IMR-90 (cell line): ENCODE results near the gene FNTB. TPM values are rescaled to one million over a fixed set of nuclear protein-coding genes. Genes with fewer than 3 reads are reported as not detected.

Experiments used
- ATAC-seq: fragments of 200-7000 bp; cut with Tn5 transposase; 2 replicates; pipeline ENCODE4 v1.9.1; 2020; ENCODE audit warnings: low read depth, mild to moderate bottlenecking, moderate library complexity
- BruUV-seq: library from RNA; stranded (reverse); fragments of 400-500 nt; replicated peaks from 2 replicates; lab custom pipeline; 2021; lab: Mats Ljungman, UMichigan
- CTCF ChIA-PET: fragments of 300-600 bp; formaldehyde crosslinking; extraction: SDS; loops from one replicate; lab custom pipeline; 2021; ENCODE audit warnings: antibody characterized with exemption; lab: Yijun Ruan, JAX
- POLR2A ChIA-PET: fragments of 300-600 bp; sonication (Branson Sonifier 250); formaldehyde crosslinking; loops from one replicate; lab custom pipeline; 2022; ENCODE audit warnings: antibody characterized with exemption; ENCODE audit not compliant: unreplicated experiment; lab: Charles Lee
- DNase-seq: peaks from one replicate; pipeline ENCODE4 v3.0.0; 2013
- H2AFZ ChIP-seq: replicated peaks from 2 replicates; pipeline ENCODE3; 2013; ENCODE audit warnings: low read length, mild to moderate bottlenecking; ENCODE audit not compliant: poor library complexity
- H2AK5ac ChIP-seq: 2 replicates; pipeline ENCODE4 v1.6.1; 2013; ENCODE audit warnings: low read depth, low read length, inconsistent platforms
- H2AK9ac ChIP-seq: replicated peaks from 2 replicates; pipeline ENCODE3; 2013; ENCODE audit warnings: mild to moderate bottlenecking, low read depth, low read length, moderate library complexity; ENCODE audit not compliant: poor library complexity
- H2BK120ac ChIP-seq: 2 replicates; pipeline ENCODE4 v1.6.1; 2013; ENCODE audit warnings: low read depth, low read length, inconsistent platforms
- H2BK15ac ChIP-seq: 3 replicates; pipeline ENCODE4 v1.6.1; 2013; ENCODE audit warnings: low read depth, low read length, inconsistent platforms
- H2BK20ac ChIP-seq: 2 replicates; pipeline ENCODE4 v1.6.1; 2013; ENCODE audit warnings: low read depth, mild to moderate bottlenecking, inconsistent platforms, low read length, moderate library complexity
- H2BK5ac ChIP-seq: 2 replicates; pipeline ENCODE4 v1.6.1; 2013; ENCODE audit warnings: mild to moderate bottlenecking, low read depth, low read length, inconsistent platforms; ENCODE audit not compliant: poor library complexity, severe bottlenecking
- H3K14ac ChIP-seq: replicated peaks from 2 replicates; pipeline ENCODE4 v1.6.1; 2013; ENCODE audit warnings: low read depth, low read length, inconsistent platforms
- H3K18ac ChIP-seq: 2 replicates; pipeline ENCODE4 v1.6.1; 2013; ENCODE audit warnings: low read depth, low read length, control low read depth
- H3K23ac ChIP-seq: 2 replicates; pipeline ENCODE4 v1.6.1; 2013; ENCODE audit warnings: low read depth, low read length, inconsistent platforms
- H3K27ac ChIP-seq: 2 replicates; pipeline ENCODE4 v1.5.1; 2013; ENCODE audit warnings: mild to moderate bottlenecking, control low read depth, low read length; ENCODE audit not compliant: insufficient read depth
- H3K27me3 ChIP-seq: 2 replicates; pipeline ENCODE4 v1.6.1; 2013; ENCODE audit warnings: low read length; ENCODE audit not compliant: control insufficient read depth, insufficient read depth
- H3K36me3 ChIP-seq: 2 replicates; pipeline ENCODE4 v1.6.1; 2013; ENCODE audit warnings: low read length, mixed read lengths; ENCODE audit not compliant: control insufficient read depth, insufficient read depth
- H3K4ac ChIP-seq: 2 replicates; pipeline ENCODE4 v1.6.1; 2013; ENCODE audit warnings: low read depth, low read length, inconsistent platforms
- H3K4me1 ChIP-seq: 2 replicates; pipeline ENCODE4 v1.6.1; 2013; ENCODE audit warnings: low read length, mixed read lengths; ENCODE audit not compliant: control insufficient read depth, insufficient read depth
- H3K4me2 ChIP-seq: 2 replicates; pipeline ENCODE4 v1.6.1; 2013; ENCODE audit warnings: low read depth, mild to moderate bottlenecking, control low read depth, low read length, moderate library complexity
- H3K4me3 ChIP-seq: 2 replicates; pipeline ENCODE4 v1.5.1; 2013; ENCODE audit warnings: low read depth, mild to moderate bottlenecking, control low read depth, low read length, moderate library complexity; ENCODE audit not compliant: insufficient read depth
- H3K56ac ChIP-seq: 2 replicates; pipeline ENCODE4 v1.6.1; 2013; ENCODE audit warnings: low read length, inconsistent platforms; ENCODE audit not compliant: insufficient read depth; ENCODE audit errors: extremely low read depth
- H3K79me1 ChIP-seq, 2 experiments: 2 replicates each; pipeline ENCODE4 v1.6.1; 2013; ENCODE audit warnings: low read length in 2 of 2, inconsistent platforms in 1 of 2, low read depth in 1 of 2
- H3K9ac ChIP-seq: 2 replicates; pipeline ENCODE4 v1.6.1; 2013; ENCODE audit warnings: low read depth, low read length, control low read depth
- H3K9me1 ChIP-seq: 2 replicates; pipeline ENCODE4 v1.6.1; 2013; ENCODE audit warnings: low read length, inconsistent platforms; ENCODE audit not compliant: insufficient read depth
- H3K9me3 ChIP-seq: 2 replicates; pipeline ENCODE4 v1.6.1; 2013; ENCODE audit warnings: low read length; ENCODE audit not compliant: control insufficient read depth, insufficient read depth
- H4K20me1 ChIP-seq: 2 replicates; pipeline ENCODE4 v1.6.1; 2013; ENCODE audit warnings: low read length, inconsistent platforms; ENCODE audit not compliant: insufficient read depth
- H4K5ac ChIP-seq: 2 replicates; pipeline ENCODE4 v1.6.1; 2013; ENCODE audit warnings: mild to moderate bottlenecking, low read depth, low read length, control low read depth
- H4K8ac ChIP-seq, 2 experiments: 2 replicates each; pipeline ENCODE4 v1.6.1; 2013; ENCODE audit warnings: low read depth in 2 of 2, low read length in 2 of 2, control low read depth in 1 of 2, inconsistent platforms in 1 of 2
- H4K91ac ChIP-seq: 2 replicates; pipeline ENCODE4 v1.6.1; 2013; ENCODE audit warnings: low read depth, low read length, inconsistent platforms; ENCODE audit not compliant: insufficient read depth
- BHLHE40 ChIP-seq: fragments of 150-350 bp; IDR thresholded peaks from 2 replicates; pipeline ENCODE4 v1.6.1; 2016; ENCODE audit warnings: mild to moderate bottlenecking, low read depth, low read length
- CHD1 ChIP-seq: IDR thresholded peaks from 2 replicates; pipeline ENCODE4 v1.6.1; 2012; ENCODE audit warnings: low read depth, low read length, improper control_type of control experiment
- ELK1 ChIP-seq: fragments of 150-350 bp; IDR thresholded peaks from 2 replicates; pipeline ENCODE4 v1.6.1; 2016; ENCODE audit warnings: low read depth, mild to moderate bottlenecking, low read length, moderate library complexity, borderline replicate concordance
- FOS ChIP-seq: fragments of 150-350 bp; IDR thresholded peaks from 2 replicates; pipeline ENCODE4 v1.6.1; 2016; ENCODE audit warnings: low read depth, low read length
- MAZ ChIP-seq: IDR thresholded peaks from 2 replicates; pipeline ENCODE4 v1.6.1; 2012; ENCODE audit warnings: low read depth, mild to moderate bottlenecking, low read length, improper control_type of control experiment, moderate library complexity, borderline replicate concordance
- RAD21 ChIP-seq: IDR thresholded peaks from 2 replicates; pipeline ENCODE4 v1.6.1; 2012; ENCODE audit warnings: low read length, improper control_type of control experiment
- RCOR1 ChIP-seq: IDR thresholded peaks from 2 replicates; pipeline ENCODE4 v1.6.1; 2012; ENCODE audit warnings: mild to moderate bottlenecking, low read length, improper control_type of control experiment; ENCODE audit not compliant: insufficient replicate concordance
- RFX5 ChIP-seq: IDR thresholded peaks from 2 replicates; pipeline ENCODE4 v1.8.0; 2012; ENCODE audit warnings: low read depth, mild to moderate bottlenecking, low read length, moderate library complexity
- SMC3 ChIP-seq: fragments of 150-350 bp; IDR thresholded peaks from 2 replicates; pipeline ENCODE4 v1.6.1; 2016; ENCODE audit warnings: low read depth, mild to moderate bottlenecking, antibody characterized with exemption, low read length, moderate library complexity
- USF2 ChIP-seq: fragments of 150-350 bp; IDR thresholded peaks from 2 replicates; pipeline ENCODE4 v1.6.1; 2017; ENCODE audit warnings: mild to moderate bottlenecking, antibody characterized with exemption, low read length, low read depth
- WGBS, 2 experiments: methylation state at CpG; one replicate each; pipeline versions ENCODE4 v1.1.5 to v1.1.7; 2013; ENCODE audit warnings: missing lambda C conversion rate in 2 of 2; ENCODE audit not compliant: insufficient read length in 1 of 2; ENCODE audit errors: extremely low coverage in 2 of 2; 5-methylcytosine and 5-hydroxymethylcytosine counted together
- dilution Hi-C: fragments of 300-500 bp; cut with HindIII; formaldehyde crosslinking; loops from one replicate; pipeline ENCODE4 v1.14.3; 2018; ENCODE audit warnings: low sequenced_read_pairs; ENCODE audit not compliant: unreplicated experiment
- in situ Hi-C: fragments of 300-500 bp; cut with MboI; formaldehyde crosslinking; loops from 3 replicates; pipeline ENCODE4 v1.14.3; 2019; ENCODE audit warnings: low sequenced_read_pairs, inconsistent platforms, mixed read lengths
- intact Hi-C: fragments of 100-400 bp; cut with micrococcal nuclease; formaldehyde crosslinking; loops from 2 replicates; pipeline ENCODE4 v1.10.0; 2022
- polyA plus RNA-seq, 3 experiments: library from polyadenylated mRNA; depleted of rRNA; stranded (reverse); fragments of >200 nt; gene quantifications; 2 replicates each; pipeline ENCODE4 v1.2.3, GENCODE V29; 2012; ENCODE audit warnings: low replicate concordance in 1 of 3
- total RNA-seq: library from RNA; depleted of rRNA; stranded (reverse); fragments of >200 nt; gene quantifications from 2 replicates; pipeline ENCODE4 v1.2.3, GENCODE V29; 2012

FNTB gene
- total and polyA plus RNA-seq, 2 of the 4 experiments (the other 2 are of a cell fraction), result 9.9 to 18.5 TPM

- Histone ChIP-seq H3K4me3 (no peak overlapping the region), H3K9me1 (peaks cover 14% of the 10 kb centered on the region), H3K56ac (no peak overlapping the region), H2AK9ac (no peak overlapping the region), H3K79me1 (peaks cover 0 to 36% of the 10 kb centered on the region in 2 experiments; a peak in 3 of 4 replicates), H2BK120ac (no peak overlapping the region), H3K9ac (no peak overlapping the region), H4K91ac (no peak overlapping the region), H4K5ac (no peak overlapping the region), H3K4me1 (no peaks in the 10 kb centered on the region), H3K36me3 (peaks cover 36% of the 10 kb centered on the region), H2BK15ac (no peak overlapping the region), H3K27ac (no peak overlapping the region), H4K8ac (no peak overlapping the region), H2AFZ (no peak overlapping the region), H3K23ac (no peak overlapping the region), H3K4me2 (no peak overlapping the region), H2AK5ac (no peak overlapping the region), H3K14ac (no peak overlapping the region), H3K4ac (no peak overlapping the region), H2BK20ac (no peak overlapping the region), H4K20me1 (peaks cover 11% of the 10 kb centered on the region), H3K18ac (no peak overlapping the region), H3K9me3 (no peaks in the 10 kb centered on the region), H3K27me3 (no peaks in the 10 kb centered on the region), H2BK5ac (no peak overlapping the region)
- TF ChIP-seq RCOR1 (no peak), ELK1 (no peak), BHLHE40 (no peak), USF2 (no peak), RFX5 (no peak), SMC3 (no peak), RAD21 (no peak), MAZ (no peak), CHD1 (no peak), FOS (no peak)
- in situ Hi-C loops, result no loop called here
- POLR2A ChIA-PET, result no interaction called here
- CTCF ChIA-PET, result no interaction called here
- intact Hi-C loops, result no loop called here
- DNase-seq (no peak), ATAC-seq (no peak)
- no TSS peak for BruUV-seq
- dilution Hi-C loops, result no loop called here
- WGBS, 2 experiments, result 100% methylated on average over 1 of the region's 6 CpGs; no CpG with 5 or more reads in 1 of the 2 experiments
These were observed 85.6 kb downstream of the FNTB start for GRCh38 chr14:65072256-65072655.
